Testis (tissue), 3 donors: ENCODE data around the gene ZFYVE16. TPM values are rescaled to one million over a fixed set of nuclear protein-coding genes. Genes with fewer than 3 reads are reported as not detected.

Experiments used
- DNase-seq: peaks from one replicate; pipeline ENCODE4 v3.0.0-alpha.2; 2019
- H3K27ac ChIP-seq, 2 donors: fragments of 200-600 bp; sonication (generic); one replicate each; pipeline ENCODE4 v1.5.1; 2019
- H3K27me3 ChIP-seq: fragments of 200-600 bp; sonication (generic); one replicate; pipeline ENCODE4 v1.5.1; 2019
- H3K36me3 ChIP-seq: fragments of 200-600 bp; sonication (generic); one replicate; pipeline ENCODE4 v1.5.1; 2017; ENCODE audit warnings: low read depth; ENCODE audit errors: missing control alignments
- H3K4me1 ChIP-seq: fragments of 200-600 bp; sonication (generic); one replicate; pipeline ENCODE4 v1.5.1; 2019
- H3K4me3 ChIP-seq, 2 donors: fragments of 200-600 bp; sonication (generic); one replicate each; pipeline ENCODE4 v1.5.1; 2017 to 2019
- H3K9me3 ChIP-seq: fragments of 200-600 bp; sonication (generic); one replicate; pipeline ENCODE4 v1.5.1; 2017
- POLR2A ChIP-seq: fragments of 450-650 bp; IDR thresholded peaks from one replicate; pipeline ENCODE4 v1.6.1; 2017; ENCODE audit warnings: antibody characterized with exemption, mild to moderate bottlenecking, moderate library complexity
- WGBS, 2 donors: methylation state at CpG; one replicate each; pipeline ENCODE4 v1.1.5; 2018; 5-methylcytosine and 5-hydroxymethylcytosine counted together
- intact Hi-C: fragments of 100-400 bp; cut with DNase I; formaldehyde crosslinking; loops from one replicate; pipeline ENCODE4 v1.15.1; 2023; ENCODE audit warnings: low total_unique reads
- polyA plus RNA-seq: library from polyadenylated mRNA; stranded (reverse); fragments of 350-450 nt; fragmentation: Illumina TruSeq; extraction: RNeasy Lipid Tissue Mini Kit (QIAGEN cat#74804); gene quantifications from one replicate; pipeline ENCODE4 v1.2.3, GENCODE V29; 2014; ENCODE audit warnings: low read depth, low replicate concordance; ENCODE audit not compliant: insufficient read depth
- total RNA-seq, 2 donors: library from RNA; depleted of rRNA; stranded (reverse); fragments of >200 nt; gene quantifications; one replicate each; pipeline ENCODE4 v1.2.3, GENCODE V29; 2016
- TF ChIP-seq, protein P1 (sequence below), 3 experiments: fragments of 450-650 bp in 2 of 3; fragments of 200-600 bp in 1 of 3; sonication (generic) in 1 of 3; IDR thresholded peaks; one replicate each; pipeline ENCODE4 v1.5.1; 2016 to 2019; ENCODE audit warnings: antibody characterized with exemption in 3 of 3, mild to moderate bottlenecking in 2 of 3, moderate library complexity in 1 of 3

The ZFYVE16 gene
- total and polyA plus RNA-seq, 3 donors from 2014 or later = 16.3 to 52.7 (median 50.0) TPM

GRCh38 chr5:80435476-80435875 is 27.6 kb downstream of the ZFYVE16 start:
- Histone ChIP-seq H3K4me3 (no peak overlapping the region), H3K27ac (no peak overlapping the region), H3K4me1 (no peaks in the 10 kb centered on the region), H3K36me3 (no peaks in the 10 kb centered on the region), H3K9me3 (no peaks in the 10 kb centered on the region), H3K27me3 (no peaks in the 10 kb centered on the region)
- intact Hi-C loops = no loop called here
- TF ChIP-seq POLR2A = no peak
- TF ChIP-seq, protein P1, sequence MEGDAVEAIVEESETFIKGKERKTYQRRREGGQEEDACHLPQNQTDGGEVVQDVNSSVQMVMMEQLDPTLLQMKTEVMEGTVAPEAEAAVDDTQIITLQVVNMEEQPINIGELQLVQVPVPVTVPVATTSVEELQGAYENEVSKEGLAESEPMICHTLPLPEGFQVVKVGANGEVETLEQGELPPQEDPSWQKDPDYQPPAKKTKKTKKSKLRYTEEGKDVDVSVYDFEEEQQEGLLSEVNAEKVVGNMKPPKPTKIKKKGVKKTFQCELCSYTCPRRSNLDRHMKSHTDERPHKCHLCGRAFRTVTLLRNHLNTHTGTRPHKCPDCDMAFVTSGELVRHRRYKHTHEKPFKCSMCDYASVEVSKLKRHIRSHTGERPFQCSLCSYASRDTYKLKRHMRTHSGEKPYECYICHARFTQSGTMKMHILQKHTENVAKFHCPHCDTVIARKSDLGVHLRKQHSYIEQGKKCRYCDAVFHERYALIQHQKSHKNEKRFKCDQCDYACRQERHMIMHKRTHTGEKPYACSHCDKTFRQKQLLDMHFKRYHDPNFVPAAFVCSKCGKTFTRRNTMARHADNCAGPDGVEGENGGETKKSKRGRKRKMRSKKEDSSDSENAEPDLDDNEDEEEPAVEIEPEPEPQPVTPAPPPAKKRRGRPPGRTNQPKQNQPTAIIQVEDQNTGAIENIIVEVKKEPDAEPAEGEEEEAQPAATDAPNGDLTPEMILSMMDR (IDR thresholded peaks at IDR 0.05) = no peak
- WGBS, 2 donors = 80 to 83% methylated on average over 8 of the region's 8 CpGs
- no peak for DNase-seq

GRCh38 chr5:80437326-80437725 is 29.5 kb downstream of the ZFYVE16 start:
- Histone ChIP-seq H3K27ac (no peak overlapping the region), H3K4me1 (no peaks in the 10 kb centered on the region), H3K27me3 (no peaks in the 10 kb centered on the region), H3K9me3 (no peaks in the 10 kb centered on the region), H3K36me3 (no peaks in the 10 kb centered on the region), H3K4me3 (no peak overlapping the region)
- WGBS, 2 donors = 93 to 94% methylated on average over 3 of the region's 3 CpGs
- no peak for DNase-seq
- intact Hi-C loops = no loop called here
- TF ChIP-seq POLR2A = no peak
- TF ChIP-seq, protein P1 (IDR thresholded peaks at IDR 0.05) = no peak

- H3K4me3 ChIP-seq = no peak overlapping the region
- TF ChIP-seq, protein P1 (IDR thresholded peaks at IDR 0.05) = no peak
- no peak for TF ChIP-seq POLR2A
- no peaks in the 10 kb centered on the region for H3K27me3 ChIP-seq
- no peaks in the 10 kb centered on the region for H3K9me3 ChIP-seq
- no peak overlapping the region for H3K27ac ChIP-seq
- no peaks in the 10 kb centered on the region for H3K4me1 ChIP-seq
- intact Hi-C loops = no loop called here
- no peaks in the 10 kb centered on the region for H3K36me3 ChIP-seq
- DNase-seq = no peak
- 62 to 68% methylated on average over 4 of the region's 4 CpGs for WGBS, 2 donors
These were observed 30.9 kb downstream of the ZFYVE16 start for GRCh38 chr5:80438739-80439138.

DNA sequence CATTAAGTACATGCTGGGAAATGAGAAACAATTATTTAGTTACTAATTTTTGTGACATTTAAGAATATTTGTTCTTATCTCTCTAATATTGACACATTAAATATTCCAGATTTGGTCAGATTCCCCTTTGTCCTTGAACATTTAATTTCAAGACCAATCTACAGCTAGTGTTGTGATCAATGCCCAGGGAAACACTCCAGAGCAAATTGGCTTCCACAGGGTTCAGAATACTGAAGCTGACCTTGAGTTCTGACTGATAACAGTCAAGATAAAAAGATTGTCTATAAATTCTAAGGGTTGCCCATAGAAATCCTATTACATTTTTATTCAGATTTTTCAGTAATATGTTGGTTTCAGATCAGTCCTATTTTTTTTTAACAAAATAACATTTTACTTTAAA is 31.3 kb downstream of the ZFYVE16 start:
- Histone ChIP-seq H3K9me3 (no peaks in the 10 kb centered on the region), H3K4me3 (no peak overlapping the region), H3K4me1 (no peaks in the 10 kb centered on the region), H3K27ac (no peak overlapping the region), H3K36me3 (no peaks in the 10 kb centered on the region), H3K27me3 (no peaks in the 10 kb centered on the region)
- TF ChIP-seq, protein P1 (IDR thresholded peaks at IDR 0.05) = no peak
- TF ChIP-seq POLR2A = no peak
- intact Hi-C loops = no loop called here
- DNase-seq = no peak

- Histone ChIP-seq H3K27ac (no peak overlapping the region), H3K27me3 (no peaks in the 10 kb centered on the region), H3K4me3 (no peak overlapping the region), H3K36me3 (no peaks in the 10 kb centered on the region), H3K9me3 (no peaks in the 10 kb centered on the region), H3K4me1 (no peaks in the 10 kb centered on the region)
- intact Hi-C loops = no loop called here
- TF ChIP-seq, protein P1 (IDR thresholded peaks at IDR 0.05) = no peak
- no peak for TF ChIP-seq POLR2A
- DNase-seq = no peak
These were observed 34.9 kb downstream of the ZFYVE16 start for GRCh38 chr5:80442742-80443141.
